H1 (cell line): ENCODE measurements around the gene RPS6KA2. TPM values are rescaled to one million over a fixed set of nuclear protein-coding genes. Genes with fewer than 3 reads are reported as not detected.

Experiments used
- CTCF ChIA-PET: fragments of 300-600 bp; sonication (Branson Sonifier 250); formaldehyde crosslinking; loops from one replicate; lab custom pipeline; 2021; ENCODE audit not compliant: partially characterized antibody; lab: Charles Lee
- POLR2A ChIA-PET: fragments of 300-600 bp; sonication (Branson Sonifier 250); formaldehyde crosslinking; loops from one replicate; lab custom pipeline; 2021; ENCODE audit warnings: inconsistent platforms; ENCODE audit not compliant: partially characterized antibody; lab: Charles Lee
- DNase-seq, 2 experiments: peaks; one replicate each; pipeline versions ENCODE4 v3.0.0 to v3.0.0-alpha.2; 2010 to 2022; ENCODE audit warnings: low spot score in 2 of 2, low read depth in 1 of 2, mixed read lengths in 1 of 2
- FAIRE-seq: peaks from 2 replicates; lab custom pipeline; 2011; peaks lifted over from hg19 to GRCh38; lab: Jason Lieb, UNC
- H2AFZ ChIP-seq: 2 replicates; pipeline ENCODE4 v1.8.1; 2012; ENCODE audit warnings: low read length, inconsistent platforms
- H2AK5ac ChIP-seq: 2 replicates; pipeline ENCODE4 v1.6.1; 2013; ENCODE audit warnings: low read depth, low read length
- H2BK120ac ChIP-seq: replicated peaks from 2 replicates; pipeline ENCODE3; 2013; ENCODE audit warnings: low read depth, low read length, inconsistent platforms
- H2BK12ac ChIP-seq: 2 replicates; pipeline ENCODE4 v1.6.1; 2013; ENCODE audit warnings: low read depth, low read length
- H2BK15ac ChIP-seq: 2 replicates; pipeline ENCODE4 v1.6.1; 2013; ENCODE audit warnings: low read length
- H2BK20ac ChIP-seq: 2 replicates; pipeline ENCODE4 v1.6.1; 2013; ENCODE audit warnings: low read length
- H2BK5ac ChIP-seq: 2 replicates; pipeline ENCODE4 v1.6.1; 2013; ENCODE audit warnings: low read depth, low read length
- H3K14ac ChIP-seq: 2 replicates; pipeline ENCODE4 v1.6.1; 2013; ENCODE audit warnings: inconsistent platforms; ENCODE audit not compliant: insufficient read length
- H3K18ac ChIP-seq: 2 replicates; pipeline ENCODE4 v1.6.1; 2013; ENCODE audit warnings: low read length; ENCODE audit errors: extremely low read depth
- H3K23ac ChIP-seq: 2 replicates; pipeline ENCODE4 v1.6.1; 2013; ENCODE audit warnings: inconsistent platforms; ENCODE audit not compliant: insufficient read length
- H3K23me2 ChIP-seq: 2 replicates; pipeline ENCODE4 v1.6.1; 2013; ENCODE audit warnings: low read depth, low read length
- H3K27ac ChIP-seq: 2 replicates; pipeline ENCODE4 v1.6.1; 2011; ENCODE audit warnings: low read depth, low read length, inconsistent platforms
- H3K27me3 ChIP-seq, 4 experiments: replicated peaks in 1 of 4; 1 replicate in 1 of 4; 2 replicates in 3 of 4; pipeline versions ENCODE4 v1.6.1 to v1.8.1; 2011 to 2013; ENCODE audit warnings: low read length in 3 of 4, mild to moderate bottlenecking in 3 of 4, inconsistent platforms in 2 of 4, mixed read lengths in 2 of 4, moderate library complexity in 1 of 4; ENCODE audit not compliant: control insufficient read depth in 3 of 4, insufficient read depth in 3 of 4; ENCODE audit errors: extremely low read depth in 1 of 4
- H3K36me3 ChIP-seq, 4 experiments: 2 replicates each; pipeline versions ENCODE4 v1.6.1 to v1.8.1; 2011 to 2013; ENCODE audit warnings: mild to moderate bottlenecking in 4 of 4, low read length in 3 of 4, moderate library complexity in 2 of 4, control low read depth in 1 of 4, inconsistent platforms in 1 of 4; ENCODE audit not compliant: insufficient read depth in 4 of 4, control insufficient read depth in 2 of 4
- H3K4ac ChIP-seq: replicated peaks from 2 replicates; pipeline ENCODE3; 2013; ENCODE audit warnings: low read length, low read depth, mixed read lengths, inconsistent platforms; ENCODE audit not compliant: insufficient read length
- H3K4me1 ChIP-seq, 4 experiments: replicated peaks in 1 of 4; 1 replicate in 1 of 4; 2 replicates in 3 of 4; pipeline versions ENCODE4 v1.6.1 to v1.8.1; 2011 to 2013; ENCODE audit warnings: low read length in 3 of 4, inconsistent platforms in 2 of 4, mixed read lengths in 1 of 4; ENCODE audit not compliant: insufficient read depth in 4 of 4, control insufficient read depth in 3 of 4
- H3K4me2 ChIP-seq, 2 experiments: 2 replicates each; pipeline versions ENCODE4 v1.6.1 to v1.8.1; 2011 to 2013; ENCODE audit warnings: low read depth in 2 of 2, low read length in 2 of 2, control low read depth in 1 of 2, inconsistent platforms in 1 of 2, mild to moderate bottlenecking in 1 of 2; ENCODE audit not compliant: insufficient read depth in 1 of 2
- H3K4me3 ChIP-seq, 4 experiments: fragments of 200-600, 300-600 bp in 1 of 4; sonication (generic), shearing (Covaris generic), sonication (Bioruptor Twin) in 1 of 4; 2 replicates each; pipeline versions ENCODE4 v1.5.1 to v1.8.1; 2011 to 2016; ENCODE audit warnings: low read length in 4 of 4, low read depth in 3 of 4, control low read depth in 2 of 4, inconsistent platforms in 2 of 4, mild to moderate bottlenecking in 2 of 4, mixed read lengths in 1 of 4, moderate library complexity in 1 of 4; ENCODE audit not compliant: insufficient read depth in 2 of 4; ENCODE audit errors: extremely low read depth in 1 of 4
- H3K56ac ChIP-seq: replicated peaks from 2 replicates; pipeline ENCODE3; 2013; ENCODE audit warnings: low read depth, mild to moderate bottlenecking, mixed read lengths, low read length, inconsistent platforms; ENCODE audit not compliant: insufficient read length
- H3K79me1 ChIP-seq: 2 replicates; pipeline ENCODE4 v1.6.1; 2013; ENCODE audit warnings: low read depth, low read length, control low read depth
- H3K79me2 ChIP-seq, 2 experiments: 2 replicates each; pipeline versions ENCODE4 v1.6.1 to v1.8.1; 2012 to 2013; ENCODE audit warnings: low read length in 2 of 2, mild to moderate bottlenecking in 2 of 2, inconsistent platforms in 1 of 2; ENCODE audit not compliant: insufficient read depth in 2 of 2, control insufficient read depth in 1 of 2
- H3K9ac ChIP-seq, 4 experiments: replicated peaks in 1 of 4; 1 replicate in 1 of 4; 2 replicates in 3 of 4; pipeline versions ENCODE4 v1.6.1 to v1.8.1; 2011 to 2013; ENCODE audit warnings: low read depth in 3 of 4, low read length in 3 of 4, control low read depth in 2 of 4, mild to moderate bottlenecking in 2 of 4, moderate library complexity in 2 of 4, inconsistent platforms in 1 of 4; ENCODE audit errors: extremely low read depth in 1 of 4
- H3K9me3 ChIP-seq, 2 experiments: 2 replicates each; pipeline versions ENCODE4 v1.6.1 to v1.8.1; 2012 to 2013; ENCODE audit warnings: mild to moderate bottlenecking in 2 of 2, moderate library complexity in 2 of 2, control low read depth in 1 of 2, inconsistent platforms in 1 of 2, low read depth in 1 of 2, low read length in 1 of 2, mixed read lengths in 1 of 2; ENCODE audit not compliant: insufficient read depth in 2 of 2
- H4K20me1 ChIP-seq, 2 experiments: replicated peaks in 1 of 2; 2 replicates each; pipeline versions ENCODE3 to v1.8.1; 2011 to 2013; ENCODE audit warnings: inconsistent platforms in 2 of 2, low read length in 2 of 2, mild to moderate bottlenecking in 1 of 2; ENCODE audit not compliant: insufficient read depth in 2 of 2, control insufficient read depth in 1 of 2
- H4K5ac ChIP-seq: 2 replicates; pipeline ENCODE4 v1.6.1; 2013; ENCODE audit warnings: low read length, low read depth, mixed read lengths, inconsistent platforms; ENCODE audit not compliant: insufficient read length
- H4K8ac ChIP-seq: 2 replicates; pipeline ENCODE4 v1.8.0; 2013; ENCODE audit warnings: mild to moderate bottlenecking, moderate library complexity, low read length, inconsistent platforms; ENCODE audit not compliant: insufficient read depth; ENCODE audit errors: extremely low read depth
- H4K91ac ChIP-seq: replicated peaks from 2 replicates; pipeline ENCODE3; 2013; ENCODE audit warnings: low read length, mixed read lengths, inconsistent platforms; ENCODE audit not compliant: insufficient read length
- WGBS, 2 experiments: shearing (Covaris generic) in 1 of 2; methylation state at CpG; one replicate each; pipeline versions ENCODE4 v1.1.6 to v1.1.7; 2013 to 2015; ENCODE audit warnings: low lambda C conversion rate in 2 of 2, mixed read lengths in 2 of 2, inconsistent platforms in 1 of 2, low coverage in 1 of 2, missing lambda C conversion rate in 1 of 2; ENCODE audit not compliant: insufficient replicate concordance in 2 of 2, insufficient coverage in 1 of 2, insufficient read length in 1 of 2; ENCODE audit errors: extremely low coverage in 1 of 2, missing lambda C conversion rate in 1 of 2; 5-methylcytosine and 5-hydroxymethylcytosine counted together
- polyA plus RNA-seq, 7 experiments: library from polyadenylated mRNA; depleted of rRNA in 3 of 7; stranded (reverse) in 5 of 7; unstranded in 2 of 7; fragments of >200 nt in 5 of 7; fragments of 200-250 nt in 2 of 7; gene quantifications; 1 replicate in 5 of 7; 2 replicates in 1 of 7; 4 replicates in 1 of 7; pipeline versions ENCODE4 v1.2.1 to v1.2.3, GENCODE V29; 2011 to 2013; ENCODE audit warnings: missing spikeins in 2 of 7, mixed read lengths in 2 of 7
- total RNA-seq: library from RNA; stranded (reverse); fragmentation: NEBNext Ultra II Directional; extraction: Animal tissue kit (Norgen Biotek cat#: 25700); gene quantifications from 2 replicates; pipeline ENCODE4 v1.2.1, GENCODE V29; 2021

RPS6KA2 gene
- total and polyA plus RNA-seq, 2 of the 8 experiments (the other 6 are each of a cell fraction or from before 2014, with no cell fraction given) = 8.8 to 25.7 TPM

- WGBS, 2 experiments = 93% methylated on average over 24 of the region's 28 CpGs; no CpG with 5 or more reads in 1 of the 2 experiments
- no peak overlapping the region for H2AK5ac ChIP-seq
Measured at GRCh38 chr6:166505133-166505905, 121.7 kb downstream of the RPS6KA2 start.

More at GRCh38 chr6:166505133-166505905, 121.7 kb downstream of the RPS6KA2 start:
- no peak overlapping the region for H3K9ac ChIP-seq
- ChIA-PET CTCF (no interaction called here), POLR2A (no interaction called here)
- FAIRE-seq (no peak), DNase-seq (no peak)
- H2BK12ac ChIP-seq = no peak overlapping the region
- no peaks in the 10 kb centered on the region for H3K9me3 ChIP-seq
- 0 out of 7 replicates have a peak, but pooled peaks cover 0 to 2% (median 0%) of the 10 kb centered on the region in 4 experiments for H3K4me1 ChIP-seq
- H2AFZ ChIP-seq = no peak overlapping the region
- H2BK15ac ChIP-seq = no peak overlapping the region
- no peak overlapping the region for H4K91ac ChIP-seq
- H3K27me3 ChIP-seq = no peaks in the 10 kb centered on the region
- H3K18ac ChIP-seq = no peak overlapping the region
- H3K27ac ChIP-seq = no peak overlapping the region
- no peak overlapping the region for H3K56ac ChIP-seq
- no peak overlapping the region for H3K23ac ChIP-seq
- no peak overlapping the region for H4K5ac ChIP-seq
- H3K79me2 ChIP-seq = no peaks in the 10 kb centered on the region
- 0 out of 2 replicates have a peak, but pooled peaks cover 2% of the 10 kb centered on the region for H3K79me1 ChIP-seq
- peaks cover 6% of the 10 kb centered on the region; the same call in 1 of the 2 replicates for H3K23me2 ChIP-seq
- peaks cover 0 to 7% (median 0%) of the 10 kb centered on the region in 4 experiments; a peak in 5 of 8 replicates for H3K36me3 ChIP-seq
- no peak overlapping the region for H3K4me2 ChIP-seq
- no peak overlapping the region for H2BK20ac ChIP-seq
- no peak overlapping the region for H3K4me3 ChIP-seq
- peaks cover 2 to 12% of the 10 kb centered on the region in 2 experiments for H4K20me1 ChIP-seq
- no peak overlapping the region for H3K4ac ChIP-seq
- H3K14ac ChIP-seq = no peak overlapping the region
- no peak overlapping the region for H2BK5ac ChIP-seq
- no peak overlapping the region for H2BK120ac ChIP-seq
- H4K8ac ChIP-seq = no peak overlapping the region
